H1 (cell line): ENCODE data around the gene TAF11L4. TPM values are rescaled to one million over a fixed set of nuclear protein-coding genes. Genes with fewer than 3 reads are reported as not detected.
"Not testable (repeated sequence)": the region's sequence is repeated elsewhere in the genome, so short reads cannot be mapped to it uniquely, and the experiment has no call there.

Source experiments
- CTCF ChIA-PET: fragments of 300-600 bp; sonication (Branson Sonifier 250); formaldehyde crosslinking; loops from one replicate; lab custom pipeline; 2021; ENCODE audit not compliant: partially characterized antibody; lab: Charles Lee
- POLR2A ChIA-PET: fragments of 300-600 bp; sonication (Branson Sonifier 250); formaldehyde crosslinking; loops from one replicate; lab custom pipeline; 2021; ENCODE audit warnings: inconsistent platforms; ENCODE audit not compliant: partially characterized antibody; lab: Charles Lee
- DNase-seq, 2 experiments: peaks; one replicate each; pipeline versions ENCODE4 v3.0.0 to v3.0.0-alpha.2; 2010 to 2022; ENCODE audit warnings: low spot score in 2 of 2, low read depth in 1 of 2, mixed read lengths in 1 of 2
- FAIRE-seq: peaks from 2 replicates; lab custom pipeline; 2011; peaks lifted over from hg19 to GRCh38; lab: Jason Lieb, UNC
- H2AFZ ChIP-seq: 2 replicates; pipeline ENCODE4 v1.8.1; 2012; ENCODE audit warnings: low read length, inconsistent platforms
- H2AK5ac ChIP-seq: 2 replicates; pipeline ENCODE4 v1.6.1; 2013; ENCODE audit warnings: low read depth, low read length
- H2BK120ac ChIP-seq: replicated peaks from 2 replicates; pipeline ENCODE3; 2013; ENCODE audit warnings: low read depth, low read length, inconsistent platforms
- H2BK12ac ChIP-seq: 2 replicates; pipeline ENCODE4 v1.6.1; 2013; ENCODE audit warnings: low read depth, low read length
- H2BK15ac ChIP-seq: 2 replicates; pipeline ENCODE4 v1.6.1; 2013; ENCODE audit warnings: low read length
- H2BK20ac ChIP-seq: 2 replicates; pipeline ENCODE4 v1.6.1; 2013; ENCODE audit warnings: low read length
- H2BK5ac ChIP-seq: 2 replicates; pipeline ENCODE4 v1.6.1; 2013; ENCODE audit warnings: low read depth, low read length
- H3K14ac ChIP-seq: 2 replicates; pipeline ENCODE4 v1.6.1; 2013; ENCODE audit warnings: inconsistent platforms; ENCODE audit not compliant: insufficient read length
- H3K18ac ChIP-seq: 2 replicates; pipeline ENCODE4 v1.6.1; 2013; ENCODE audit warnings: low read length; ENCODE audit errors: extremely low read depth
- H3K23ac ChIP-seq: 2 replicates; pipeline ENCODE4 v1.6.1; 2013; ENCODE audit warnings: inconsistent platforms; ENCODE audit not compliant: insufficient read length
- H3K23me2 ChIP-seq: 2 replicates; pipeline ENCODE4 v1.6.1; 2013; ENCODE audit warnings: low read depth, low read length
- H3K27ac ChIP-seq: 2 replicates; pipeline ENCODE4 v1.6.1; 2011; ENCODE audit warnings: low read depth, low read length, inconsistent platforms
- H3K27me3 ChIP-seq, 4 experiments: replicated peaks in 1 of 4; 1 replicate in 1 of 4; 2 replicates in 3 of 4; pipeline versions ENCODE4 v1.6.1 to v1.8.1; 2011 to 2013; ENCODE audit warnings: low read length in 3 of 4, mild to moderate bottlenecking in 3 of 4, inconsistent platforms in 2 of 4, mixed read lengths in 2 of 4, moderate library complexity in 1 of 4; ENCODE audit not compliant: control insufficient read depth in 3 of 4, insufficient read depth in 3 of 4; ENCODE audit errors: extremely low read depth in 1 of 4
- H3K36me3 ChIP-seq, 4 experiments: 2 replicates each; pipeline versions ENCODE4 v1.6.1 to v1.8.1; 2011 to 2013; ENCODE audit warnings: mild to moderate bottlenecking in 4 of 4, low read length in 3 of 4, moderate library complexity in 2 of 4, control low read depth in 1 of 4, inconsistent platforms in 1 of 4; ENCODE audit not compliant: insufficient read depth in 4 of 4, control insufficient read depth in 2 of 4
- H3K4ac ChIP-seq: replicated peaks from 2 replicates; pipeline ENCODE3; 2013; ENCODE audit warnings: low read length, low read depth, mixed read lengths, inconsistent platforms; ENCODE audit not compliant: insufficient read length
- H3K4me1 ChIP-seq, 4 experiments: replicated peaks in 1 of 4; 1 replicate in 1 of 4; 2 replicates in 3 of 4; pipeline versions ENCODE4 v1.6.1 to v1.8.1; 2011 to 2013; ENCODE audit warnings: low read length in 3 of 4, inconsistent platforms in 2 of 4, mixed read lengths in 1 of 4; ENCODE audit not compliant: insufficient read depth in 4 of 4, control insufficient read depth in 3 of 4
- H3K4me2 ChIP-seq, 2 experiments: 2 replicates each; pipeline versions ENCODE4 v1.6.1 to v1.8.1; 2011 to 2013; ENCODE audit warnings: low read depth in 2 of 2, low read length in 2 of 2, control low read depth in 1 of 2, inconsistent platforms in 1 of 2, mild to moderate bottlenecking in 1 of 2; ENCODE audit not compliant: insufficient read depth in 1 of 2
- H3K4me3 ChIP-seq, 4 experiments: fragments of 200-600, 300-600 bp in 1 of 4; sonication (generic), shearing (Covaris generic), sonication (Bioruptor Twin) in 1 of 4; 2 replicates each; pipeline versions ENCODE4 v1.5.1 to v1.8.1; 2011 to 2016; ENCODE audit warnings: low read length in 4 of 4, low read depth in 3 of 4, control low read depth in 2 of 4, inconsistent platforms in 2 of 4, mild to moderate bottlenecking in 2 of 4, mixed read lengths in 1 of 4, moderate library complexity in 1 of 4; ENCODE audit not compliant: insufficient read depth in 2 of 4; ENCODE audit errors: extremely low read depth in 1 of 4
- H3K56ac ChIP-seq: replicated peaks from 2 replicates; pipeline ENCODE3; 2013; ENCODE audit warnings: low read depth, mild to moderate bottlenecking, mixed read lengths, low read length, inconsistent platforms; ENCODE audit not compliant: insufficient read length
- H3K79me1 ChIP-seq: 2 replicates; pipeline ENCODE4 v1.6.1; 2013; ENCODE audit warnings: low read depth, low read length, control low read depth
- H3K79me2 ChIP-seq, 2 experiments: 2 replicates each; pipeline versions ENCODE4 v1.6.1 to v1.8.1; 2012 to 2013; ENCODE audit warnings: low read length in 2 of 2, mild to moderate bottlenecking in 2 of 2, inconsistent platforms in 1 of 2; ENCODE audit not compliant: insufficient read depth in 2 of 2, control insufficient read depth in 1 of 2
- H3K9ac ChIP-seq, 4 experiments: replicated peaks in 1 of 4; 1 replicate in 1 of 4; 2 replicates in 3 of 4; pipeline versions ENCODE4 v1.6.1 to v1.8.1; 2011 to 2013; ENCODE audit warnings: low read depth in 3 of 4, low read length in 3 of 4, control low read depth in 2 of 4, mild to moderate bottlenecking in 2 of 4, moderate library complexity in 2 of 4, inconsistent platforms in 1 of 4; ENCODE audit errors: extremely low read depth in 1 of 4
- H3K9me3 ChIP-seq, 2 experiments: 2 replicates each; pipeline versions ENCODE4 v1.6.1 to v1.8.1; 2012 to 2013; ENCODE audit warnings: mild to moderate bottlenecking in 2 of 2, moderate library complexity in 2 of 2, control low read depth in 1 of 2, inconsistent platforms in 1 of 2, low read depth in 1 of 2, low read length in 1 of 2, mixed read lengths in 1 of 2; ENCODE audit not compliant: insufficient read depth in 2 of 2
- H4K20me1 ChIP-seq, 2 experiments: replicated peaks in 1 of 2; 2 replicates each; pipeline versions ENCODE3 to v1.8.1; 2011 to 2013; ENCODE audit warnings: inconsistent platforms in 2 of 2, low read length in 2 of 2, mild to moderate bottlenecking in 1 of 2; ENCODE audit not compliant: insufficient read depth in 2 of 2, control insufficient read depth in 1 of 2
- H4K5ac ChIP-seq: 2 replicates; pipeline ENCODE4 v1.6.1; 2013; ENCODE audit warnings: low read length, low read depth, mixed read lengths, inconsistent platforms; ENCODE audit not compliant: insufficient read length
- H4K8ac ChIP-seq: 2 replicates; pipeline ENCODE4 v1.8.0; 2013; ENCODE audit warnings: mild to moderate bottlenecking, moderate library complexity, low read length, inconsistent platforms; ENCODE audit not compliant: insufficient read depth; ENCODE audit errors: extremely low read depth
- H4K91ac ChIP-seq: replicated peaks from 2 replicates; pipeline ENCODE3; 2013; ENCODE audit warnings: low read length, mixed read lengths, inconsistent platforms; ENCODE audit not compliant: insufficient read length
- WGBS, 2 experiments: shearing (Covaris generic) in 1 of 2; methylation state at CpG; one replicate each; pipeline versions ENCODE4 v1.1.6 to v1.1.7; 2013 to 2015; ENCODE audit warnings: low lambda C conversion rate in 2 of 2, mixed read lengths in 2 of 2, inconsistent platforms in 1 of 2, low coverage in 1 of 2, missing lambda C conversion rate in 1 of 2; ENCODE audit not compliant: insufficient replicate concordance in 2 of 2, insufficient coverage in 1 of 2, insufficient read length in 1 of 2; ENCODE audit errors: extremely low coverage in 1 of 2, missing lambda C conversion rate in 1 of 2; 5-methylcytosine and 5-hydroxymethylcytosine counted together
- long read RNA-seq, 2 experiments: library from RNA in 1 of 2; library from capped mRNA in 1 of 2; stranded (forward); transcript quantifications; one replicate each; pipeline ENCODE4 v2.0.0, GENCODE V29; 2021; ENCODE audit warnings: inconsistent platforms in 1 of 2
- polyA minus RNA-seq, 3 experiments: library from RNA; depleted of rRNA, polyadenylated mRNA; stranded (reverse); fragments of >200 nt; gene quantifications; 1 replicate in 2 of 3; 2 replicates in 1 of 3; pipeline ENCODE4 v1.2.3, GENCODE V29; 2011
- polyA plus RNA-seq, 7 experiments: library from polyadenylated mRNA; depleted of rRNA in 3 of 7; stranded (reverse) in 5 of 7; unstranded in 2 of 7; fragments of >200 nt in 5 of 7; fragments of 200-250 nt in 2 of 7; gene quantifications; 1 replicate in 5 of 7; 2 replicates in 1 of 7; 4 replicates in 1 of 7; pipeline versions ENCODE4 v1.2.1 to v1.2.3, GENCODE V29; 2011 to 2013; ENCODE audit warnings: missing spikeins in 2 of 7, mixed read lengths in 2 of 7
- total RNA-seq: library from RNA; stranded (reverse); fragmentation: NEBNext Ultra II Directional; extraction: Animal tissue kit (Norgen Biotek cat#: 25700); gene quantifications from 2 replicates; pipeline ENCODE4 v1.2.1, GENCODE V29; 2021

Gene TAF11L4
- not detected in 2 replicates for total RNA-seq
- not detected in 2 replicates for polyA plus RNA-seq (2011; rRNA removed)
- polyA plus RNA-seq (2011; cell fraction: cytosol; rRNA removed) = not detected
- polyA plus RNA-seq (2011; cell fraction: nucleus; rRNA removed) = not detected
- polyA plus RNA-seq (2012, experiment 1 of 2) = not detected in 4 replicates
- not detected for polyA plus RNA-seq (2012, experiment 2 of 2)
- polyA plus RNA-seq (2013, experiment 1 of 2) = not detected
- not detected for polyA plus RNA-seq (2013, experiment 2 of 2)
- not detected in 2 replicates for polyA minus RNA-seq (2011; rRNA and poly(A)+ RNA removed)
- polyA minus RNA-seq (2011; cell fraction: cytosol; rRNA and poly(A)+ RNA removed) = not detected
- polyA minus RNA-seq (2011; cell fraction: nucleus; rRNA and poly(A)+ RNA removed) = not detected
- long read RNA-seq, experiment 1 = 0 reads
- long read RNA-seq, experiment 2 = 0 reads

DNA sequence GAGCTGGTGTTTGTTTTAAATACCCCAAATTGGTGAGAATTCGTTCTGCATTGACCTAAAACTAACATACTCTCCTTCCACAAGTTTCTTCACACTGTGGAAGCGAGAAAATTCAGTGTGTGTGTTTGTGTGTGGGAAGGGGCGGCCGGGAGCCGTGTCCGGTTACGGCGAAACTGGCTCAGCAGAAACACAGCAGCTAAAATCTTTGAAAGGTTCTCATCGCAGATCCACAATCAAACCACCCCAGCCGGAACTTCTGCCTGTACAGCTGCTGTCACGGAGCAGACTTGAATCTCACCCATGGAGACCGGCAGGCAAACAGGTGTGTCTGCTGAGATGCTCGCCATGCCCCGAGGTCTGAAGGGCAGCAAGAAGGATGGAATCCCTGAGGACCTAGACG is at the start of gene TAF11L4:
Gene TAF11L4, plus strand, starts transcription at position 301 of the 400 bp plus-strand sequence.
- H3K79me1 ChIP-seq, H3K9ac ChIP-seq, H4K8ac ChIP-seq, DNase-seq, H3K14ac ChIP-seq, H4K5ac ChIP-seq, H3K4ac ChIP-seq, H3K27ac ChIP-seq, POLR2A ChIA-PET, H3K4me1 ChIP-seq, H3K79me2 ChIP-seq, H3K27me3 ChIP-seq, H3K9me3 ChIP-seq, H3K56ac ChIP-seq, H2BK120ac ChIP-seq, H2BK15ac ChIP-seq, FAIRE-seq, H2BK5ac ChIP-seq, H3K23me2 ChIP-seq, H3K23ac ChIP-seq, H2BK12ac ChIP-seq, H2BK20ac ChIP-seq, H2AK5ac ChIP-seq, H3K18ac ChIP-seq, H3K36me3 ChIP-seq, H3K4me3 ChIP-seq, H3K4me2 ChIP-seq, CTCF ChIA-PET, H4K20me1 ChIP-seq, H4K91ac ChIP-seq, H2AFZ ChIP-seq: not testable (repeated sequence)
- no CpG with 5 or more reads among the region's 15 CpGs for WGBS, 2 experiments

DNA sequence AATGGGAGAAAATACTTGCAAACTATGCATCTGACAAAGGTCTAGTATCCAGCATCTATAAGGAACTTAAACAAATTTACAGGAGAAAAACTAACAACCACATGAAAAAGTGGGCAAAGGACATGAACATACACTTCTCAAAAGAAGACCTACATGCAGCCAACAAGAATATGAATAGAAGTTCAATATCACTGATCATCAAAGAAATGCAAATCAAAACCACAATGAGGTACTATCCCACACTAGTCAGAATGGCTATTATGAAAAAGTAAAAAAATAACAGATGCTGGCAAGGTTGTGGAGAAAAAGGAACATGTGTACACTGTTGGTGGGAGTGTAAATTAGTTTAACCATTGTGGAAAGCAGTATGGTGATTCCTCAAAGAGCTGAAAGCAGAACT is 46.5 kb upstream of the TAF11L4 start:
- H2BK15ac ChIP-seq, DNase-seq, H3K4me1 ChIP-seq, H4K20me1 ChIP-seq, H3K4me3 ChIP-seq, H3K14ac ChIP-seq, H3K56ac ChIP-seq, H3K23ac ChIP-seq, H2AFZ ChIP-seq, FAIRE-seq, H3K36me3 ChIP-seq, H4K8ac ChIP-seq, H2BK5ac ChIP-seq, H3K23me2 ChIP-seq, H3K79me1 ChIP-seq, H2BK20ac ChIP-seq, H4K91ac ChIP-seq, H3K9me3 ChIP-seq, H3K18ac ChIP-seq, H3K9ac ChIP-seq, H3K27ac ChIP-seq, H3K4ac ChIP-seq, H2BK12ac ChIP-seq, H3K4me2 ChIP-seq, H2BK120ac ChIP-seq, H2AK5ac ChIP-seq, H3K27me3 ChIP-seq, H3K79me2 ChIP-seq, POLR2A ChIA-PET, H4K5ac ChIP-seq: not testable (repeated sequence)
- CTCF ChIA-PET = interaction anchor here (1.0 kb wide), 1 partner anchor 259 kb away, joined by 4 read pairs; no protein-coding TSS in a partner anchor
